AG04450 (cell line): ENCODE results near the gene CRTC2. TPM values are rescaled to one million over a fixed set of nuclear protein-coding genes. Genes with fewer than 3 reads are reported as not detected.

ENCODE experiments used
- CTCF ChIA-PET: fragments of 300-600, 350-600 bp; formaldehyde crosslinking; extraction: SDS; loops from one replicate; lab custom pipeline; 2022; ENCODE audit warnings: antibody characterized with exemption, inconsistent platforms; lab: Charles Lee
- POLR2A ChIA-PET: fragments of 350-600 bp; formaldehyde crosslinking; extraction: SDS; loops from one replicate; lab custom pipeline; 2021; ENCODE audit warnings: antibody characterized with exemption, inconsistent platforms; lab: Yijun Ruan, JAX
- DNase-seq: peaks from one replicate; pipeline ENCODE4 v3.0.0-alpha.2; 2011; ENCODE audit warnings: low read depth, low spot score
- H3K27ac ChIP-seq: one replicate; pipeline ENCODE4 v1.5.1; 2012; ENCODE audit warnings: low read depth, low read length, control low read depth
- H3K27me3 ChIP-seq: one replicate; pipeline ENCODE4 v1.6.0; 2012; ENCODE audit warnings: low read length; ENCODE audit not compliant: control insufficient read depth, insufficient read depth
- H3K4me3 ChIP-seq: 2 replicates; pipeline ENCODE4 v1.5.1; 2011; ENCODE audit warnings: mild to moderate bottlenecking, low read depth, low read length, control low read depth
- H3K9me3 ChIP-seq: 2 replicates; pipeline ENCODE4 v1.5.1; 2012; ENCODE audit warnings: low read length; ENCODE audit not compliant: control insufficient read depth, insufficient read depth
- polyA plus RNA-seq: library from polyadenylated mRNA; depleted of rRNA; stranded (reverse); fragments of >200 nt; gene quantifications from 2 replicates; pipeline ENCODE4 v1.2.3, GENCODE V29; 2011
- TF ChIP-seq, protein P1 (sequence below): IDR thresholded peaks from 2 replicates; pipeline ENCODE4 v1.5.1; 2011; ENCODE audit warnings: low read depth, low read length, control low read depth, inconsistent platforms

CRTC2 gene
- polyA plus RNA-seq, 1 experiment: 12.7 TPM

DNA sequence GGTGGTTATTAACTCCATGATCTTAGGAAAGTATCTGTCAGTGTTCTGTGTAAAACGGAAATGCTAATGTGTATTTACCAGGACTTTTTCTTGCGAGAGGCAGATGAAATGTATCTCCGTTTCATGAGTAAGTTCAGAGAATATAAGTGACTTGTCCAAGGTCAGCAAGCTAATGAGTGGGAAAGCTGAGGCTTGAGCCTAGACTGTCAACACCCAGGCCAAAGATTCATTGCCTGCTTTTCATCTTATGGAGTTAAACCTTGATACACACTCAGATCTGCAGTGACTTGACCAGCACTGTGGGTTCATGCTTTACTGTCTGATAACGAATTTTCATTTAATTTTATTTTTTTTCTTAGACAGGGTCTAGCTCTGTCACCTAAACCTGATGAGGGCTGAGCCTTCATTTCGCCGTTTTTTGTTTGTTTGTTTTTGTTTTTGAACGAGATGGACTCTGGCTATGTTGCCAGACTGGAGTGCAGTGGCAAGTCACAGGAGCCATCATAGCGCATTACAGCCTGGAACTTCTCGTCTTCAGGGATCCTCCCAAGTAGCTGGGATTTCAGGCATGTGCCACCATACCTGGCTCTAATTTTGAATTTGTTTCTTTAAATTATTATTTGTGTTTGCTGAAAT lies 20.0 kb upstream of the CRTC2 start:
- TF ChIP-seq, protein P1, sequence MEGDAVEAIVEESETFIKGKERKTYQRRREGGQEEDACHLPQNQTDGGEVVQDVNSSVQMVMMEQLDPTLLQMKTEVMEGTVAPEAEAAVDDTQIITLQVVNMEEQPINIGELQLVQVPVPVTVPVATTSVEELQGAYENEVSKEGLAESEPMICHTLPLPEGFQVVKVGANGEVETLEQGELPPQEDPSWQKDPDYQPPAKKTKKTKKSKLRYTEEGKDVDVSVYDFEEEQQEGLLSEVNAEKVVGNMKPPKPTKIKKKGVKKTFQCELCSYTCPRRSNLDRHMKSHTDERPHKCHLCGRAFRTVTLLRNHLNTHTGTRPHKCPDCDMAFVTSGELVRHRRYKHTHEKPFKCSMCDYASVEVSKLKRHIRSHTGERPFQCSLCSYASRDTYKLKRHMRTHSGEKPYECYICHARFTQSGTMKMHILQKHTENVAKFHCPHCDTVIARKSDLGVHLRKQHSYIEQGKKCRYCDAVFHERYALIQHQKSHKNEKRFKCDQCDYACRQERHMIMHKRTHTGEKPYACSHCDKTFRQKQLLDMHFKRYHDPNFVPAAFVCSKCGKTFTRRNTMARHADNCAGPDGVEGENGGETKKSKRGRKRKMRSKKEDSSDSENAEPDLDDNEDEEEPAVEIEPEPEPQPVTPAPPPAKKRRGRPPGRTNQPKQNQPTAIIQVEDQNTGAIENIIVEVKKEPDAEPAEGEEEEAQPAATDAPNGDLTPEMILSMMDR: no peak
- DNase-seq: no peak
- CTCF ChIA-PET: interaction anchor here (0.8 to 3.5 kb wide), 4 partner anchors 8 to 48 kb away, joined by 3 to 31 read pairs (median 10); partner anchors contain the start of genes CREB3L4 and RAB13
- Histone ChIP-seq H3K9me3 (no peaks in the 10 kb centered on the region; the same call in 1 of the 2 replicates), H3K27me3 (no peaks in the 10 kb centered on the region), H3K27ac (no peak overlapping the region), H3K4me3 (peak overlapping the region; percentile 94)
- POLR2A ChIA-PET: interaction anchor here (0.8 to 3.9 kb wide), 9 partner anchors 8 to 344 kb away, joined by 3 to 39 read pairs (median 7); partner anchors contain the start of genes CHTOP, CREB3L4, CRTC2 and RAB13

DNA sequence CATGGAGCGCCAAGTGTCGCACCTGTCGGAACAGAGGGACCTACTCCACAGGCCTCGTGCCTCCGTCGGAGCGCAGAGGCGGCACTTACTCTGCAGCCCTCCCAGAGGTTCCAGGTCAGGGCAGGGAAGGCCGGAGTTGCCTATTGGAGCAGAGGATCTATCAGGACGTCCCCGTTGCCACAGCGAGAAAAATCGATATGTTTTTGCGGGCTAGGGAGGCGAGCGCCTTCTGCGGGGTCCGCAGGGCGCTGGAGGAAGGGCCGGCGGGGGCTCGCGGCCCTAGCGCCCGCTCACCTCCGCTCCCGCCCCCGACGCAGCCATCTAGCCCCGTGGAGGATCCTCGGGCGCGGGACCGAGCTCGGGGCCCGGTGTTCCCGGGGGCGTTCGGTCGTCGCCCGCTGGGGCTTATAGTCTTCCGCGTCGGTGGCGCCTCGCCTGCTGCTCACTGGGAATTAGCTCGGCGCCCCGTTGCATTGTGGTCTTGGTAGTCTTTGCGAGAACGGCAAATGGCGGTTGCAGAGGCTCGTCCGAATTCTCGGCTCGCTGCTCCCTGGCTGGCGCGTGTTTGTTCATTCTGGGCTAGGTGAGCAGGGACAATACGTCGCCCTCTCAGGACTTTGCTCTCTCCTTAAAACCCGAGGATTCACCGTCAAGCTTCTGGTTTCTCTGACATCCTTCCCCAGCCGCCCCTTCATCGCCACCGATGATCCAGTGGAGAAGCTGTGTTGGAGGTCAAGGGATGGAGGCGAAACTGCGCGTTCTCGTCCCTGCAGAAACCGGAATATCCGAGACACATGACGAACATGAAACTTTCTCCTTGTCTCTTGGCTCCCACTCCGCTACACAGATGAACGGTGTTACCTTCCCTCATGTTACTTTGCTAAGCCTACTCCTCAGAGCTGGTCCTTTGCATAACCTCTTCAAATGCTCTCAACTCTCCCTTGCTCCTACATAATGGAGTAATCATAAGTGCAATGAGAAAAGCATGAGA lies 19.1 kb upstream of the CRTC2 start, which contains the start of gene JTB:
JTB (minus strand) TSS at position 425 of the 991 bp plus-strand sequence; CDS start at position 3, 422 bp downstream.
- Histone ChIP-seq H3K27me3 (no peaks in the 10 kb centered on the region), H3K4me3 (peak within 1 kb of the TSS; percentile 94), H3K27ac (peak within 1 kb of the TSS; percentile 70), H3K9me3 (no peaks in the 10 kb centered on the region; the same call in 1 of the 2 replicates)
- POLR2A ChIA-PET: interaction anchor here (0.7 to 3.9 kb wide), 14 partner anchors 8 to 344 kb away, joined by 3 to 39 read pairs (median 5); partner anchors contain the start of genes CHTOP, CREB3L4, CRTC2 and DENND4B
- TF ChIP-seq, protein P1: no peak
- CTCF ChIA-PET: interaction anchor here (0.5 to 3.5 kb wide), 8 partner anchors 8 to 180 kb away, joined by 3 to 31 read pairs (median 4); partner anchors contain the start of genes CREB3L4 and RAB13
- DNase-seq: no peak

DNA sequence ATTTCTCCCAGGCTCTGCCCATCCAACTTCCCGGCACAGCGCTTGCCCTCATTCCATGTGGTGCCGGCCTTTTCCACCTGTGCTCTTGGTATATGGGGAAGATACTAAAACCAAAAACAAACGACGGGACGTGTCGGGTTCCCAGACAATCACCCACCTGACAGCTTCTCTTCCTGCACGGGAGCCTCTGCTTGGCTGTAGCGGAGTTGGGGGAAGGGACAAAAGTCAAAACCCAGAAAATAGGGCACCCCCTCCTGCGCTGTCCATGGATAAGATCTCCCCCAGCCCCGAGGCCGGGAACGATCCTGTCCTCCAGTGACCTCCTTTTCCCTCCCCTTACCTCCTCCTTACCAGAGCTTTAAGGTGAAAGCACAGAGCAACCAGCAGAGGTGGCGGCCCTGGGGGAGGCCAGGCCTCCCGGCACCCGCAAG lies 18.4 kb upstream of the CRTC2 start:
- no peak for DNase-seq
- no peaks in the 10 kb centered on the region for H3K27me3 ChIP-seq
- ChIA-PET CTCF (interaction anchor here (0.6 to 3.5 kb wide), 3 partner anchors 10 to 179 kb away, joined by 3 to 31 read pairs (median 18); partner anchors contain the start of genes CREB3L4 and RAB13), POLR2A (interaction anchor here (1.1 to 3.9 kb wide), 8 partner anchors 9 to 244 kb away, joined by 4 to 39 read pairs (median 7); partner anchors contain the start of genes CREB3L4, DENND4B, RAB13 and RPS27)
- H3K9me3 ChIP-seq: no peaks in the 10 kb centered on the region; the same call in 1 of the 2 replicates
- TF ChIP-seq, protein P1: no peak
- H3K4me3 ChIP-seq: peak overlapping the region; percentile 94
- H3K27ac ChIP-seq: peak overlapping the region; percentile 70

DNA sequence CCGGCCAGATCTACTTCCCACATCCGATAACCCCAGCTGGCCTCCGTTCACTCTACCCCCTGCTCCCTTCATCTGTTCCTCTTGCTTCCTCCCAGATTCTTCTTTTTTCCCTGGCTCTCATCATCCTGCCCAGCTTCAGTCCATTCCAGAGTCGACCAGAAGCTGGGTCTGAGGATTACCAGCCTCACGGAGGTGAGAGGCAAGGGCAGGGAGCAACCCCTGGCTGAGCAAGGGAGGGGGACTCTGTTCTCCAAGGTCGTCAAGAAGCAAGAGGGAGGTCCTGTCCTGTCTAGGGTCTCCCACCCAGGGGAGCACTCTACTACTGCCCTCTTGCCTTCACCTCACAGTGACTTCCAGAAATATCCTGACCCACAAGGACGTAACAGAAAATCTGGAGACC lies 15.1 kb upstream of the CRTC2 start:
- ChIA-PET POLR2A (no interaction called here), CTCF (interaction anchor here (1.3 kb wide), 1 partner anchor 27 kb away, joined by 3 read pairs; the partner anchor contains the start of gene DENND4B)
- Histone ChIP-seq H3K4me3 (no peak overlapping the region), H3K27me3 (no peaks in the 10 kb centered on the region), H3K27ac (no peak overlapping the region), H3K9me3 (no peaks in the 10 kb centered on the region; the same call in 1 of the 2 replicates)
- DNase-seq: no peak
- TF ChIP-seq, protein P1: no peak
